ENCODE results near the gene GSK3B.

GRCh38 chr3:119864476-119864875 is 229.8 kb downstream of the GSK3B start:
- TF ChIP-seq CTCF (conservative IDR thresholded peaks at IDR 0.05; ENCODE audit: low read depth, low read length) (no peak), EZH2 (IDR thresholded peaks at IDR 0.05; ENCODE audit: borderline replicate concordance, low read depth, low read length, poor library complexity, severe bottlenecking) (no peak)
